Sigmoid colon (tissue), 7 donors: Measurements from ENCODE around the gene MTF1. TPM values are rescaled to one million over a fixed set of nuclear protein-coding genes. Genes with fewer than 3 reads are reported as not detected.

Experiments
- DNase-seq: peaks from one replicate; pipeline ENCODE4 v3.0.0-alpha.2; 2019
- H3K27ac ChIP-seq, 4 donors: fragments of 200-600 bp; sonication (generic); one replicate each; pipeline ENCODE4 v1.5.1; 2016 to 2019; ENCODE audit warnings: mild to moderate bottlenecking in 1 of 4
- H3K27me3 ChIP-seq, 3 donors: fragments of 200-600 bp; sonication (generic); one replicate each; pipeline ENCODE4 v1.5.1; 2019; ENCODE audit warnings: mild to moderate bottlenecking in 1 of 3
- H3K36me3 ChIP-seq, 4 donors: fragments of 200-600 bp; sonication (generic); one replicate each; pipeline ENCODE4 v1.5.1; 2016 to 2019
- H3K4me1 ChIP-seq, 4 donors: fragments of 200-600 bp; sonication (generic); one replicate each; pipeline ENCODE4 v1.5.1; 2017 to 2019
- H3K4me3 ChIP-seq, 4 donors: fragments of 200-600 bp; sonication (generic); one replicate each; pipeline ENCODE4 v1.5.1; 2017 to 2019; ENCODE audit warnings: mild to moderate bottlenecking in 2 of 4, moderate library complexity in 1 of 4
- H3K9me3 ChIP-seq, 4 donors: fragments of 200-600 bp in 3 of 4; sonication (generic) in 3 of 4; one replicate each; pipeline versions ENCODE4 v1.5.1 to v1.6.1; 2013 to 2019
- EP300 ChIP-seq, 4 donors: sonication (generic); formaldehyde crosslinking; IDR thresholded peaks; one replicate each; pipeline ENCODE4 v1.6.1; 2017; ENCODE audit warnings: antibody characterized with exemption in 4 of 4
- POLR2A ChIP-seq, 2 donors: fragments of 450-650 bp; IDR thresholded peaks; one replicate each; pipeline ENCODE4 v1.6.1; 2016; ENCODE audit warnings: antibody characterized with exemption in 2 of 2, mild to moderate bottlenecking in 2 of 2, moderate library complexity in 2 of 2
- POLR2AphosphoS5 ChIP-seq, 4 donors: sonication (generic); formaldehyde crosslinking; IDR thresholded peaks; one replicate each; pipeline ENCODE4 v1.6.1; 2017; ENCODE audit warnings: antibody characterized with exemption in 4 of 4
- WGBS, 2 donors: extraction: QIAGEN DNeasy Blood & Tissue Kit; methylation state at CpG; one replicate each; pipeline ENCODE4 v1.1.7; 2013; 5-methylcytosine and 5-hydroxymethylcytosine counted together
- intact Hi-C: fragments of 100-400 bp; cut with DNase I; formaldehyde crosslinking; loops from one replicate; pipeline ENCODE4 v1.15.1; 2023
- polyA plus RNA-seq, 3 donors: library from polyadenylated mRNA; stranded (reverse); fragments of 200-250 nt; gene quantifications; one replicate each; pipeline ENCODE4 v1.2.3, GENCODE V29; 2013
- total RNA-seq, 4 donors: library from RNA; depleted of rRNA; stranded (reverse); fragments of >200 nt; gene quantifications; one replicate each; pipeline ENCODE4 v1.1.0, GENCODE V29; 2016
- TF ChIP-seq, protein P1 (sequence below), 4 experiments: fragments of 450-650 bp in 3 of 4; fragments of 200-600 bp in 1 of 4; IDR thresholded peaks; one replicate each; pipeline ENCODE4 v1.5.1; 2016 to 2019; ENCODE audit warnings: antibody characterized with exemption in 4 of 4, mild to moderate bottlenecking in 3 of 4, moderate library complexity in 2 of 4
- donor health status: healthy with polysubstance abuse.
- donor health status: Bipolar disorder and iron deficiency.
- donor health status: healthy.

The MTF1 gene
- total and polyA plus RNA-seq, 7 donors: 2.4 to 8.6 (median 4.4) TPM

DNA sequence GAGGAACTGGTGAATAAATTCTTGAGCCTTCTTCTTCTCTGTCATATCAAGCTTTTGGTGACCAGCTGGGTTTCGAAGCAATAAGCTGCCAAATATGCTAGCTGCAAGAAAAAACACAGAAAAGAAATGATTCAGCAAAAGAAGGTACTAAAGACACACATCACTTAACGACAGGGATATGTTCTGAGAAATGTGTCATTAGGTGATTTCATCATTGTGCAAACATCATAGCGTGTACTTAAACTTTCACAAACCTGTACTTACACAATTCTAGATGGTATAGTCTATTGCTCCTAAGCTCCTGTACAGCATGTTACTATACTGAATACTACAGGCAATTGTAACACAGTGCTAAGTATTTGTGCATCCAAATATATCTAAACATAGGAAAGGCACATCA, 2.9 kb upstream of the MTF1 start:
- no peaks in the 10 kb centered on the region for H3K9me3 ChIP-seq
- TF ChIP-seq POLR2A (IDR thresholded peaks at IDR 0.05): no peak
- TF ChIP-seq, protein P1, sequence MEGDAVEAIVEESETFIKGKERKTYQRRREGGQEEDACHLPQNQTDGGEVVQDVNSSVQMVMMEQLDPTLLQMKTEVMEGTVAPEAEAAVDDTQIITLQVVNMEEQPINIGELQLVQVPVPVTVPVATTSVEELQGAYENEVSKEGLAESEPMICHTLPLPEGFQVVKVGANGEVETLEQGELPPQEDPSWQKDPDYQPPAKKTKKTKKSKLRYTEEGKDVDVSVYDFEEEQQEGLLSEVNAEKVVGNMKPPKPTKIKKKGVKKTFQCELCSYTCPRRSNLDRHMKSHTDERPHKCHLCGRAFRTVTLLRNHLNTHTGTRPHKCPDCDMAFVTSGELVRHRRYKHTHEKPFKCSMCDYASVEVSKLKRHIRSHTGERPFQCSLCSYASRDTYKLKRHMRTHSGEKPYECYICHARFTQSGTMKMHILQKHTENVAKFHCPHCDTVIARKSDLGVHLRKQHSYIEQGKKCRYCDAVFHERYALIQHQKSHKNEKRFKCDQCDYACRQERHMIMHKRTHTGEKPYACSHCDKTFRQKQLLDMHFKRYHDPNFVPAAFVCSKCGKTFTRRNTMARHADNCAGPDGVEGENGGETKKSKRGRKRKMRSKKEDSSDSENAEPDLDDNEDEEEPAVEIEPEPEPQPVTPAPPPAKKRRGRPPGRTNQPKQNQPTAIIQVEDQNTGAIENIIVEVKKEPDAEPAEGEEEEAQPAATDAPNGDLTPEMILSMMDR (IDR thresholded peaks at IDR 0.05): no peak
- intact Hi-C loops: no loop called here
- H3K27me3 ChIP-seq: no peaks in the 10 kb centered on the region
- H3K27ac ChIP-seq: no peak overlapping the region
- WGBS, 2 donors: 42 to 71% methylated on average over 3 of the region's 3 CpGs
- H3K36me3 ChIP-seq: peaks cover 0 to 59% (median 34%) of the 10 kb centered on the region in 4 donors
- no peak for DNase-seq
- H3K4me1 ChIP-seq: peaks cover 0 to 26% (median 19%) of the 10 kb centered on the region in 4 donors
- H3K4me3 ChIP-seq: no peak overlapping the region

DNA sequence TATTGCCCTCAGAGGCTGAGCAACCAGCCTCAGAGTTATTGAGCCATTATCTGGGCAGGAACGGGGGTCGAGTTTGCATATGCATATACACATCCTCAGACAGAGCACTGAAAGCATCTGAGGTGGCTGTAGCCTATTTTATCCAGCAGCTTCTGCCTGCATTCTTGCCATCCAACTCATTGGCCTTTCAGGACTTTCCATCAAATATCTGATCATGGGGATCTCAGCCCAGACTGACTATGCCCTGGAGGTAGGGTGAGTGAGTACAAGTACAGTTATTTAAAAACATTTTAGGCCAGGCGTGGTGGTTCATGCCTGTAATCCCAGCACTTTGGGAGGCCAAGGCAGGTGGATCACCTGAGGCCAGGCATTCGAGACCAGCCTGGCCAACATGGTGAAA, 1.8 kb upstream of the MTF1 start:
- intact Hi-C loops: no loop called here
- no peak for DNase-seq
- no peaks in the 10 kb centered on the region for H3K27me3 ChIP-seq
- H3K27ac ChIP-seq: peak overlapping the region in 1 of 4 donors; percentile 97
- H3K4me1 ChIP-seq: peaks cover 0 to 36% (median 30%) of the 10 kb centered on the region in 4 donors
- no peak overlapping the region for H3K4me3 ChIP-seq
- H3K9me3 ChIP-seq: no peaks in the 10 kb centered on the region
- peaks cover 0 to 58% (median 36%) of the 10 kb centered on the region in 4 donors for H3K36me3 ChIP-seq
- WGBS, 2 donors: 88 to 92% methylated on average over 4 of the region's 4 CpGs
- TF ChIP-seq EP300 (IDR thresholded peaks at IDR 0.05) (no peak), POLR2AphosphoS5 (IDR thresholded peaks at IDR 0.05) (no peak), POLR2A (IDR thresholded peaks at IDR 0.05) (no peak)
- TF ChIP-seq, protein P1 (IDR thresholded peaks at IDR 0.05): no peak

DNA sequence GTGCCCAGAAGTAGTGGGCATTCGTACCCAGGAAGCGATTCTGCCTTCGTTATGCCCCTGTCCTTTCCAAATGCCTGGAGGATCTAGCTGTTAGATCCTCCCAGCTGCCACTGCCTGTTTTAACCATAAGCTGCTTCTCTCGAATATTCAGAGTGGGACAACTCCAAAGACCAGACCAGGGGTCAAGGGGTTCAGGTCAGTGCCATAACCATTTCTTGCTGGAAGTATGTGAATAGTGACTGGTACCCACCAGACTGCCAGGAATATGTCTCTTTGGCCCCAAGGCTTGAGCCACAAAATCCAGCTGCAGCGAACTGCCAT, 914 bp upstream of the MTF1 start:
- H3K4me1 ChIP-seq: peaks cover 0 to 40% (median 37%) of the 10 kb centered on the region in 4 donors
- peak overlapping the region; percentile 76 to 96 (median 86) for H3K4me3 ChIP-seq
- H3K27me3 ChIP-seq: no peaks in the 10 kb centered on the region
- intact Hi-C loops: no loop called here
- no peaks in the 10 kb centered on the region for H3K9me3 ChIP-seq
- peaks cover 0 to 56% (median 28%) of the 10 kb centered on the region in 4 donors for H3K36me3 ChIP-seq
- no peak for DNase-seq
- TF ChIP-seq POLR2A (IDR thresholded peaks at IDR 0.05) (no peak), EP300 (IDR thresholded peaks at IDR 0.05) (no peak), POLR2AphosphoS5 (IDR thresholded peaks at IDR 0.05) (no peak)
- TF ChIP-seq, protein P1 (IDR thresholded peaks at IDR 0.05): peak in 2 of 4 experiments; percentile 24 to 42
- WGBS, 2 donors: 21 to 30% methylated on average over 5 of the region's 5 CpGs
- H3K27ac ChIP-seq: peak overlapping the region; percentile 92 to 97 (median 96)

DNA sequence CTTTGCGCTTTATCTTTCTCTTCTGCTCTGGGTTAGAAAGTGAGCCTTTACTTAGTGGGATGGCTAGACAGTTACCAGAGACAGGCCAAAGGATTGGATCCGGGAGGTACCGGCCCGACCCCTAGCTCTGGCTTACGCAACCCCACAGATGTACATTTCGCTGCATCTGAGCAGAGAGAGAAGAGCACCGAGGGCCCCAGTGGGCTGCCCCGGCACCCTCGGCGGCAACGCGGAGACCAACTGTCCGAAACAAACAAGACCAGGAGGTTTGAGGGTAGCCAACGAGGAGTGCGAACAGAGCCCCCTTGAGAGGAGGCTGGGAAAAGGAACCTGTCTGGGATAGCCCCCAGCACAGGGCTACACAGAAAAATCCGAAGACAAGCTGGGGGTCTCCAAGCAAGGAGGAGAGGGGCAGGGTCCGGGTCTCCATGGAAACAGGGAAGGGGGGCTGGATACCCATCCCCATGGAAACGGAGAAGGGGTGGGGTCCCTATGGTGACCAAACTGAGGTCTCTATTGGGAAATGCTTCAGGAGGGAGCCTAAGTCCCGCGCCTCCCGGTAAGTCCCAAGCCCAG, 373 bp downstream of the MTF1 start:
- H3K27me3 ChIP-seq: no peaks in the 10 kb centered on the region
- DNase-seq: peak; percentile 66
- intact Hi-C loops: loop anchor here (2.0 kb wide), 2 partner anchors 50 to 168 kb away; partner anchors contain the start of gene YRDC
- 2% methylated on average over 21 of the region's 21 CpGs for WGBS, 2 donors
- peaks cover 0 to 51% (median 16%) of the 10 kb centered on the region in 4 donors for H3K36me3 ChIP-seq
- peak overlapping the region; percentile 92 to 97 (median 96) for H3K27ac ChIP-seq
- H3K4me1 ChIP-seq: peaks cover 0 to 51% (median 48%) of the 10 kb centered on the region in 4 donors
- TF ChIP-seq, protein P1 (IDR thresholded peaks at IDR 0.05): no peak
- TF ChIP-seq EP300 (IDR thresholded peaks at IDR 0.05) (no peak), POLR2A (IDR thresholded peaks at IDR 0.05) (no peak), POLR2AphosphoS5 (IDR thresholded peaks at IDR 0.05) (no peak)
- no peaks in the 10 kb centered on the region for H3K9me3 ChIP-seq
- H3K4me3 ChIP-seq: peak overlapping the region; percentile 76 to 96 (median 86)

DNA sequence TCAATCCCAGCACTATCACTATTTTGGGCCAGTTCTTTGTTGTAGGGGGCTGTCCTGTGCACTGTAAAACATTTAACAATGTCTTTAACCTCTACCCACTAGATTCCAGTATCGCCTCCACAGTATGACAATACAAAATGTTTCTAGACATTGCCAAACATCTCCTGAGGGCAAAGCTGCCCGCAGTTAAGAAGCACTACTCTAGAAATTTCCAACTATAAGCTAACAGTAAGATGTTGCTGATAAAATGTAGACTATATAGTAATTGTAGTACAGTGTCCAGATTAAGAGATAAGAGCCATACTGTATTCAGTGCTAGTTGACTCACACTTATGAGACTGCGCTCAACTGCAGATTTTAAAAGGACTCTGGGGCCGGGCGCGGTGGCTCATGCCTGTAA, 5.0 kb downstream of the MTF1 start:
- peaks cover 0 to 68% (median 58%) of the 10 kb centered on the region in 4 donors for H3K4me1 ChIP-seq
- H3K27me3 ChIP-seq: no peaks in the 10 kb centered on the region
- intact Hi-C loops: no loop called here
- H3K9me3 ChIP-seq: no peaks in the 10 kb centered on the region
- H3K27ac ChIP-seq: no peak overlapping the region
- WGBS, 2 donors: 95% methylated on average over 6 of the region's 6 CpGs
- H3K36me3 ChIP-seq: peaks cover 0 to 34% (median 8%) of the 10 kb centered on the region in 4 donors
- TF ChIP-seq, protein P1 (IDR thresholded peaks at IDR 0.05): no peak
- TF ChIP-seq POLR2A (IDR thresholded peaks at IDR 0.05) (no peak), EP300 (IDR thresholded peaks at IDR 0.05) (no peak), POLR2AphosphoS5 (IDR thresholded peaks at IDR 0.05) (no peak)
- no peak overlapping the region for H3K4me3 ChIP-seq
- DNase-seq: no peak
